NB4 (cell line): ENCODE data around the gene TMEM207.

Source experiments
- CTCF ChIP-seq: IDR thresholded peaks from one replicate; pipeline ENCODE4 v1.5.1; 2012; ENCODE audit warnings: low read depth, low read length
- POLR2A ChIP-seq: IDR thresholded peaks from 2 replicates; pipeline ENCODE4 v1.6.1; 2011; ENCODE audit warnings: mild to moderate bottlenecking; ENCODE audit not compliant: insufficient read length; ENCODE audit errors: extremely low read depth

- TF ChIP-seq CTCF (no peak), POLR2A (no peak)
Observed at GRCh38 chr3:190467922-190468321, 18.2 kb upstream of the TMEM207 start.
